K562 (cell line): ENCODE measurements around the gene TRAPPC2L. TPM values are rescaled to one million over a fixed set of nuclear protein-coding genes. Genes with fewer than 3 reads are reported as not detected.
A peak's percentile ranks its signal among the peaks of the same experiment; 100 is the strongest.

Experiments used
- ADNP ChIP-seq: fragments of 200-800 bp; sonication (Bioruptor generic); IDR thresholded peaks from 2 replicates; pipeline ENCODE4 v1.6.1; 2016; ENCODE audit warnings: missing genetic modification characterization, missing compliant biosample characterization
- CBFA2T2 ChIP-seq: fragments of 450-650 bp; conservative IDR thresholded peaks from 2 replicates; pipeline ENCODE4 v1.6.1; 2017; ENCODE audit warnings: mild to moderate bottlenecking
- EHMT2 ChIP-seq: fragments of 450-650 bp; IDR thresholded peaks from 2 replicates; pipeline ENCODE4 v1.6.1; 2018; ENCODE audit warnings: antibody characterized with exemption
- KAT8 ChIP-seq: fragments of 450-650 bp; IDR thresholded peaks from 2 replicates; pipeline ENCODE4 v1.6.1; 2016; ENCODE audit warnings: low read depth, mild to moderate bottlenecking
- MGA ChIP-seq: fragments of 450-650 bp; IDR thresholded peaks from 2 replicates; pipeline ENCODE4 v1.6.1; 2016; ENCODE audit warnings: mild to moderate bottlenecking, moderate library complexity
- NFYB ChIP-seq: IDR thresholded peaks from 2 replicates; pipeline ENCODE4 v1.6.1; 2011; ENCODE audit warnings: mild to moderate bottlenecking, moderate library complexity; ENCODE audit not compliant: insufficient read length; ENCODE audit errors: extremely low read depth
- NR2C2 ChIP-seq, 2 experiments: fragments of 200-800 bp in 1 of 2; sonication (Bioruptor generic) in 1 of 2; sonication (generic) in 1 of 2; formaldehyde crosslinking in 1 of 2; IDR thresholded peaks; 2 replicates each; pipeline versions ENCODE4 v1.6.1 to v1.8.0; 2016 to 2022; ENCODE audit warnings: mild to moderate bottlenecking in 1 of 2, missing compliant biosample characterization in 1 of 2, missing genetic modification characterization in 1 of 2, missing genetic modification reagents in 1 of 2
- TCF7L2 ChIP-seq: fragments of 150-350 bp; IDR thresholded peaks from 2 replicates; pipeline ENCODE4 v1.6.1; 2016; ENCODE audit warnings: low read depth, mild to moderate bottlenecking, low read length, moderate library complexity
- ZHX1 ChIP-seq: fragments of 150-350 bp; conservative IDR thresholded peaks from 2 replicates; pipeline ENCODE4 v1.6.1; 2014; ENCODE audit warnings: low read length
- ZNF696 ChIP-seq: fragments of 250-450 bp; sonication (Bioruptor Pico); conservative IDR thresholded peaks from 2 replicates; pipeline ENCODE4 v1.4.0; 2020; ENCODE audit warnings: mild to moderate bottlenecking, moderate library complexity
- ZNF740 ChIP-seq, 3 experiments: fragments of 200-800 bp in 1 of 3; sonication (Bioruptor generic) in 1 of 3; sonication (generic) in 1 of 3; formaldehyde crosslinking in 1 of 3; IDR thresholded peaks; 2 replicates each; pipeline versions ENCODE4 v1.6.1 to v1.8.0; 2016 to 2022; ENCODE audit warnings: mild to moderate bottlenecking in 2 of 3, missing compliant biosample characterization in 2 of 3, missing genetic modification characterization in 2 of 3, missing genetic modification reagents in 1 of 3
- polyA plus RNA-seq, 8 experiments: library from polyadenylated mRNA; depleted of rRNA in 4 of 8; stranded (reverse) in 5 of 8; unstranded in 3 of 8; fragments of >200 nt; fragmentation: Nextera tagmentation in 2 of 8; fragmentation: Illumina TruSeq in 1 of 8; extraction: Ambion mirVana in 2 of 8; extraction: Trizol in 1 of 8; gene quantifications; 2 replicates each; pipeline versions ENCODE4 v1.2.1 to v1.2.3, GENCODE V29; 2011 to 2014; ENCODE audit warnings: inconsistent platforms in 1 of 8, missing spikeins in 1 of 8
- total RNA-seq, 7 experiments: library from RNA; depleted of rRNA in 6 of 7; stranded (reverse); fragments of >200 nt in 6 of 7; fragmentation: Illumina TruSeq in 2 of 7; extraction: Trizol in 2 of 7; gene quantifications; 2 replicates each; pipeline versions ENCODE4 v1.2.1 to v1.2.3, GENCODE V29; 2011 to 2021; ENCODE audit warnings: low replicate concordance in 1 of 7

Gene TRAPPC2L
- total and polyA plus RNA-seq, 9 of the 15 experiments (the other 6 are each of a cell fraction or from before 2014, with no cell fraction given): 60.4 to 398 (median 97.5) TPM

GRCh38 chr16:88882358-88883030 lies 25.6 kb downstream of the TRAPPC2L start (continued):
- TF ChIP-seq MGA: no peak
- TF ChIP-seq KAT8: no peak
- TF ChIP-seq NR2C2 (CRISPR knock-in tag; IDR thresholded peaks at IDR 0.05): no peak
- no peak for TF ChIP-seq NR2C2 (tag; IDR thresholded peaks at IDR 0.05)
- 0 out of 2 replicates have a peak, but pooled peaks have one; percentile 23 for TF ChIP-seq EHMT2
- peak; percentile 72 for TF ChIP-seq ZNF740 (CRISPR knock-in tag; IDR thresholded peaks at IDR 0.05)
- no peak for TF ChIP-seq ZNF740 (tag; IDR thresholded peaks at IDR 0.05)
- no peak for TF ChIP-seq ZNF696 (CRISPR knock-in tag)
- no peak for TF ChIP-seq ZHX1
- no peak for TF ChIP-seq TCF7L2
- TF ChIP-seq NFYB: no peak
- no peak for TF ChIP-seq ADNP (tag)
- TF ChIP-seq CBFA2T2: no peak
